Aorta (tissue), 5 donors: ENCODE results near the gene RCN2. TPM values are rescaled to one million over a fixed set of nuclear protein-coding genes. Genes with fewer than 3 reads are reported as not detected.

Experiments used
- ATAC-seq: fragments of 200-7000 bp; cut with Tn5 transposase; one replicate; pipeline ENCODE4 v1.9.1; 2022; ENCODE audit warnings: moderate library complexity; ENCODE audit not compliant: low FRiP score
- DNase-seq, 2 donors: peaks; one replicate each; pipeline ENCODE4 v3.0.0-alpha.2; 2020
- H3K27ac ChIP-seq, 2 donors: one replicate each; pipeline ENCODE4 v1.5.1; 2013; ENCODE audit warnings: low read length in 2 of 2, mild to moderate bottlenecking in 2 of 2, moderate library complexity in 2 of 2, control low read depth in 1 of 2, inconsistent platforms in 1 of 2, low read depth in 1 of 2
- H3K27me3 ChIP-seq, 2 donors: one replicate each; pipeline ENCODE4 v1.6.1; 2013; ENCODE audit warnings: control low read depth in 1 of 2, low read length in 1 of 2, mild to moderate bottlenecking in 1 of 2, moderate library complexity in 1 of 2; ENCODE audit not compliant: insufficient read depth in 2 of 2, control insufficient read depth in 1 of 2
- H3K36me3 ChIP-seq, 2 donors: one replicate each; pipeline ENCODE4 v1.6.1; 2013; ENCODE audit warnings: control low read depth in 1 of 2, low read length in 1 of 2, mild to moderate bottlenecking in 1 of 2; ENCODE audit not compliant: insufficient read depth in 2 of 2, control insufficient read depth in 1 of 2
- H3K4me1 ChIP-seq, 2 donors: one replicate each; pipeline ENCODE4 v1.6.1; 2013; ENCODE audit warnings: low read length in 2 of 2, control low read depth in 1 of 2, mild to moderate bottlenecking in 1 of 2, moderate library complexity in 1 of 2; ENCODE audit not compliant: insufficient read depth in 2 of 2, control insufficient read depth in 1 of 2
- H3K4me3 ChIP-seq, 2 donors: one replicate each; pipeline ENCODE4 v1.5.1; 2013; ENCODE audit warnings: low read length in 2 of 2, control low read depth in 1 of 2, mild to moderate bottlenecking in 1 of 2
- H3K9me3 ChIP-seq: one replicate; pipeline ENCODE4 v1.6.1; 2013; ENCODE audit warnings: mild to moderate bottlenecking, low read length; ENCODE audit not compliant: control insufficient read depth
- WGBS, 2 donors: extraction: QIAGEN DNeasy Blood & Tissue Kit; methylation state at CpG; one replicate each; pipeline ENCODE4 v1.1.7; 2013; 5-methylcytosine and 5-hydroxymethylcytosine counted together
- intact Hi-C, 2 donors: fragments of 100-400 bp; cut with DNase I; formaldehyde crosslinking; loops; one replicate each; pipeline versions ENCODE4 v1.14.2 to v1.15.0; 2022
- polyA plus RNA-seq, 2 donors: library from polyadenylated mRNA; stranded (reverse); fragments of 200-250 nt; gene quantifications; one replicate each; pipeline ENCODE4 v1.2.3, GENCODE V29; 2013
- total RNA-seq, 2 donors: library from RNA; stranded (reverse); fragmentation: NEBNext Ultra II Directional; extraction: Animal tissue kit (Norgen Biotek cat#: 25700); gene quantifications; one replicate each; pipeline ENCODE4 v1.2.1, GENCODE V29; 2021
- donor health status: healthy with polysubstance abuse.
- donor health status: Bipolar disorder and iron deficiency.
- donor health status: DM: no; HTN: no; CAD: no.
- donor health status: DM: no; HTN: no; CAD: no.
- donor health status: DM: yes; HTN: yes; CAD: no.

RCN2 gene
- total and polyA plus RNA-seq, 4 donors: 41.0 to 65.0 (median 55.7) TPM

DNA sequence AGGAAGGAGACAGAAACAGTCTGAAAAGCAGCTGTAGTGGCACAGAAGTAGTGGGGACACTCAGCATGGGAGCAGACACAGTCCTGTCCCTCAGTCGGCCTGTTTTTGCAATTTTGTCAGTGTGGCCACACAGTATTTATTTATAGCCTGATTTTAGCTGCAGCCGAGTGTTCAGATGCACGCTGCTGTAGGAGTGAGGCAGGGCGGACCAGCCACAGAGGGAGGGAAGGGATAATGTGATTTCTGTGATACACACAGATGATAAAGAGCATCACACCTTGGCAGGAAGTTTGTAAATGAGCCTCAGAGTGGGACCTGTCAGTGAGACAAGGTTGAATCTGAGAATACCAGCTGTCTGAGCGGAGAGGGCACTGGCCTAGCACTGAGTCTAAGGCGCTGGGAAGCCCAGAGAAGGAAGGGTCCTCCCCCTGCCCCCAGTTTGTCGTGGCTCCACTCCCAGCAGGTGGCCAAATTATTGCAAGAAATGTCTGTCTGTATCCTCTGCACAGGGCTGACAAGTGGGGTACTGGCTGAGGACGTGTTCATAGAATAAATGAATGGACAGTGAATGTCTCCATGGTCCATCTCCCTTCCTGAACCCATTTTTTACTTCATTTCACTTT, 67.2 kb downstream of the RCN2 start:
- intact Hi-C loops: no loop called here
- Histone ChIP-seq H3K4me3 (no peak overlapping the region), H3K27me3 (no peaks in the 10 kb centered on the region), H3K9me3 (no peaks in the 10 kb centered on the region), H3K4me1 (no peaks in the 10 kb centered on the region), H3K36me3 (no peaks in the 10 kb centered on the region), H3K27ac (no peak overlapping the region)
- ATAC-seq: no peak
- 75 to 77% methylated on average over 8 of the region's 8 CpGs for WGBS, 2 donors
- peak; percentile 34 to 36 for DNase-seq

- Histone ChIP-seq H3K4me1 (no peaks in the 10 kb centered on the region), H3K4me3 (no peak overlapping the region), H3K9me3 (no peaks in the 10 kb centered on the region), H3K27me3 (no peaks in the 10 kb centered on the region), H3K27ac (no peak overlapping the region), H3K36me3 (no peaks in the 10 kb centered on the region)
- 75 to 77% methylated on average over 2 of the region's 2 CpGs for WGBS, 2 donors
- no peak for ATAC-seq
- peak; percentile 35 to 40 for DNase-seq
- intact Hi-C loops: no loop called here
Measured at GRCh38 chr15:76999996-77000395, 68.4 kb downstream of the RCN2 start.

GRCh38 chr15:77001351-77001750, 69.8 kb downstream of the RCN2 start:
- no peaks in the 10 kb centered on the region for H3K36me3 ChIP-seq
- no peaks in the 10 kb centered on the region for H3K27me3 ChIP-seq
- ATAC-seq: no peak
- peak; percentile 21 to 66 for DNase-seq
- no peak overlapping the region for H3K27ac ChIP-seq
- H3K9me3 ChIP-seq: no peaks in the 10 kb centered on the region
- WGBS, 2 donors: 80 to 87% methylated on average over 4 of the region's 4 CpGs
- H3K4me1 ChIP-seq: no peaks in the 10 kb centered on the region
- no peak overlapping the region for H3K4me3 ChIP-seq
- intact Hi-C loops: no loop called here

GRCh38 chr15:77001966-77002365, 70.4 kb downstream of the RCN2 start:
- no peak overlapping the region for H3K4me3 ChIP-seq
- no peak overlapping the region for H3K27ac ChIP-seq
- no peaks in the 10 kb centered on the region for H3K36me3 ChIP-seq
- 77 to 81% methylated on average over 4 of the region's 4 CpGs for WGBS, 2 donors
- intact Hi-C loops: no loop called here
- no peaks in the 10 kb centered on the region for H3K27me3 ChIP-seq
- H3K9me3 ChIP-seq: no peaks in the 10 kb centered on the region
- DNase-seq: peak; percentile 21 to 28
- H3K4me1 ChIP-seq: no peaks in the 10 kb centered on the region
- ATAC-seq: no peak

DNA sequence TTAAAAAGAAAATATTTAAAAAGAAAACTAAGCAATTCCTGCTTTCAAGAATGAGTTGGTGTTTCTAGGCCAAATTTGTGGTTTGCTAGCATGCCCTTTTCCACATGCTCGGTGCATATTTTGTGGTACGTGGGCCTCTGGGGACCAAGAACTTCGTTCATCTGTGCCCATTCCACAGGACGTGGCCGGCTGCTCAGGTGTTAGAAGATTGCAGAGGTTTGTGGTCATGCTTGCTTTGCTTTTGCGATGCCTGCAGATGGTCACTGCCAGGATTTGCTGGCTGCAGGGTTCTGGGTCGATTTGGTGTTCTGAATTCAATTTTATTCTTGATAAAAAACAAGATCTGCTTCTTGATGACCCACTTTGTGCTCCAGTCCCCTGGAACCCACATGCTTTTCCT, 70.9 kb downstream of the RCN2 start:
- Histone ChIP-seq H3K36me3 (no peaks in the 10 kb centered on the region), H3K4me1 (no peaks in the 10 kb centered on the region), H3K9me3 (no peaks in the 10 kb centered on the region), H3K27ac (no peak overlapping the region), H3K4me3 (no peak overlapping the region), H3K27me3 (no peaks in the 10 kb centered on the region)
- no peak for ATAC-seq
- peak; percentile 35 to 52 for DNase-seq
- intact Hi-C loops: no loop called here
- WGBS, 2 donors: 52 to 56% methylated on average over 7 of the region's 7 CpGs

DNA sequence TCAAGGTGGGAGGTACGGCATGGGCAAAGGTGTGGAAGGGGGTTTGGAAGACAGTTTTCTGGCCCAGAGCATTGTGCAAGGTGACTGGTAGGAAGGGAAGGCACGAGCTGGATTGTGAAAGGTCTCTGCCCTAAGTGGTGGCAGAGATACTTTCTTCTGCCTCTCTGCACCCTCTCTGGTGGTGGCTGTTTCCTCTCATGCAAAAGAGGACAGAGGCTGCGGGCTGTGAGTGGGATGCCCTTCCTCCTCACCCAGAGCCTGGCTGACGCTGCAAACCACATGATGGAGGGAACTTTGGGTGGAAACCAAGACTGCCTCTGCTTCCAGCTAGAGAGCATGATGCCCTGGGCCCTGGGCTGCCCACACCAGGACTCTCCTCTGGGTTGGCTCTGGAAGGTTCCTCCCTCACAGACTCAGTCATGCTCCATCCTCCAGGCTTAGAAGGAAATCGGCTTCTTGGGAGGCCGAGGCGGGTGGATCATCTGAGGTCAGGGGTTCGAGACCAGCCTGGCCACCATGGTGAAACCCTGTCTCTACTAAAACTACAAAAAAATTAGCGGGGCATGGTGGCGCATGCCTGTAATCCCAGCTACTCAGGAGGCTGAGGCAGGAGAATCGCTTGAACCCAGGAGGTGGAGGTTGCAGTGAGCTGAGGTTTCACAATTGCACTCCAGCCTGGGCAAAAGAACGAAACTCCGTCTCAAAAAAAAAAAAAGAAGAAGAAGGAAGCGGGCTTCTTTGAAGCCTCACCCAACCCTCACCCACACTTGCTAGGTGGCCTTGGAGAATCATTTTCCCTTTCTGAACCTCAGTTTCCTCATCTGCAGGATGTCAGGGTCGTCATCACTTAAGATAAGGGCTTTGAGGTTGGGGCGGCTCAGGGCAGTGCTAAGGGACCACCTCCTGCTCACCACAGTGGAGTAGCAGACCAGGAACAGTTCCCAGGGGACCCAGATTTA, 71.7 kb downstream of the RCN2 start:
- no peaks in the 10 kb centered on the region for H3K4me1 ChIP-seq
- no peaks in the 10 kb centered on the region for H3K9me3 ChIP-seq
- H3K27ac ChIP-seq: no peak overlapping the region
- H3K4me3 ChIP-seq: no peak overlapping the region
- WGBS, 2 donors: 90 to 91% methylated on average over 16 of the region's 16 CpGs
- H3K36me3 ChIP-seq: no peaks in the 10 kb centered on the region
- no peaks in the 10 kb centered on the region for H3K27me3 ChIP-seq
- intact Hi-C loops: no loop called here
- DNase-seq (peak; percentile 76 to 90), ATAC-seq (peak; percentile 55)

Other genes with a start within 250 kb of the RCN2 start
- 10 to 100 TPM; 37.8 to 44.3 TPM for gene SCAPER, start 26.4 kb upstream of the RCN2 start, total RNA-seq
- 10 to 100 TPM; 11.9 to 13.5 TPM for gene SCAPER, start 26.4 kb upstream of the RCN2 start, polyA plus RNA-seq
- 10 to 100 TPM; 14.1 to 42.9 TPM for gene PSTPIP1, start 63.4 kb downstream of the RCN2 start, total RNA-seq
- gene PSTPIP1, start 63.4 kb downstream of the RCN2 start, polyA plus RNA-seq: 10 to 100 TPM; 16.5 to 30.4 TPM
- gene TSPAN3, start 139.4 kb downstream of the RCN2 start, total RNA-seq: 100 to 1,000 TPM; 106 to 121 TPM
- gene TSPAN3, start 139.4 kb downstream of the RCN2 start, polyA plus RNA-seq: 100 to 1,000 TPM; 107 to 123 TPM